NCI-H446 treated with DMSO at 0.1 percent for 48 hours (cell line): ENCODE results near the gene TNXB.

ENCODE experiments used
- DNase-seq: peaks from one replicate; lab custom pipeline; 2025; lab: John Stamatoyannopoulos, UW

TNXB gene, protein sequence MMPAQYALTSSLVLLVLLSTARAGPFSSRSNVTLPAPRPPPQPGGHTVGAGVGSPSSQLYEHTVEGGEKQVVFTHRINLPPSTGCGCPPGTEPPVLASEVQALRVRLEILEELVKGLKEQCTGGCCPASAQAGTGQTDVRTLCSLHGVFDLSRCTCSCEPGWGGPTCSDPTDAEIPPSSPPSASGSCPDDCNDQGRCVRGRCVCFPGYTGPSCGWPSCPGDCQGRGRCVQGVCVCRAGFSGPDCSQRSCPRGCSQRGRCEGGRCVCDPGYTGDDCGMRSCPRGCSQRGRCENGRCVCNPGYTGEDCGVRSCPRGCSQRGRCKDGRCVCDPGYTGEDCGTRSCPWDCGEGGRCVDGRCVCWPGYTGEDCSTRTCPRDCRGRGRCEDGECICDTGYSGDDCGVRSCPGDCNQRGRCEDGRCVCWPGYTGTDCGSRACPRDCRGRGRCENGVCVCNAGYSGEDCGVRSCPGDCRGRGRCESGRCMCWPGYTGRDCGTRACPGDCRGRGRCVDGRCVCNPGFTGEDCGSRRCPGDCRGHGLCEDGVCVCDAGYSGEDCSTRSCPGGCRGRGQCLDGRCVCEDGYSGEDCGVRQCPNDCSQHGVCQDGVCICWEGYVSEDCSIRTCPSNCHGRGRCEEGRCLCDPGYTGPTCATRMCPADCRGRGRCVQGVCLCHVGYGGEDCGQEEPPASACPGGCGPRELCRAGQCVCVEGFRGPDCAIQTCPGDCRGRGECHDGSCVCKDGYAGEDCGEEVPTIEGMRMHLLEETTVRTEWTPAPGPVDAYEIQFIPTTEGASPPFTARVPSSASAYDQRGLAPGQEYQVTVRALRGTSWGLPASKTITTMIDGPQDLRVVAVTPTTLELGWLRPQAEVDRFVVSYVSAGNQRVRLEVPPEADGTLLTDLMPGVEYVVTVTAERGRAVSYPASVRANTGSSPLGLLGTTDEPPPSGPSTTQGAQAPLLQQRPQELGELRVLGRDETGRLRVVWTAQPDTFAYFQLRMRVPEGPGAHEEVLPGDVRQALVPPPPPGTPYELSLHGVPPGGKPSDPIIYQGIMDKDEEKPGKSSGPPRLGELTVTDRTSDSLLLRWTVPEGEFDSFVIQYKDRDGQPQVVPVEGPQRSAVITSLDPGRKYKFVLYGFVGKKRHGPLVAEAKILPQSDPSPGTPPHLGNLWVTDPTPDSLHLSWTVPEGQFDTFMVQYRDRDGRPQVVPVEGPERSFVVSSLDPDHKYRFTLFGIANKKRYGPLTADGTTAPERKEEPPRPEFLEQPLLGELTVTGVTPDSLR (N-terminal part only)

DNA sequence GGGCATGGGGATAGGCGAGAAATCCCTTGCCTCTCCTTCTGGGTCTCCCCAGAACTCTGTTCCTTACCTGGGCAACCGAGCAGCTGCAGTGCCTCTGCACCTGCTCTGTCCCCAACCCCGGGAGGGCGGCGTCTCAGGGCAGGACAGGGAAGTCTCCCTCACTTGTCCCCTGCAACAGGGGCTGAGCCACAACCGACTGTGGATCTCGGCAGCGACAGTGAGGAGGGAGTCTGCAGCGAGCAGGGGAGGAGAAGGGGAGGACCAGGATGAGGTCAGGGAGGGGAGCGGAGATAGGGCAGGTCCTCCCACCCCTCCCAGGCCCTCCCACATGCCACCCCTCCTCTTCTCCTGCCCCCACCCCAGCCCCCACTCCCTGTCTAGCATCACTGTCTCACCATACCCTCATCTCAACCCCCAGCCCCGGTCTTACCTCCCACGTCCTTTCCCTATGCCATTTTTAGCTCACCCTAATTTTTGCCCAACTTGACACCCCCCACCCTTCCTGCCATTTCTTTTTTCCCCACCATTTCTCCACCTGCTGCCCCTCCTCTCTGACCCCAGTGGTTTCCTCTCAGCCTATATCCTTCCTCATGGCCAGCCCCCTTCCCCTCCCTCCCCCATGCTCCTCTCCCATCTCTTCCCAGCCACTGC is at the start of gene TNXB:
Gene TNXB (minus strand): TSS at position 225 of the 651 bp plus-strand sequence. CDS start 11,140 bp downstream, outside the sequence.
- DNase-seq: no peak

DNA sequence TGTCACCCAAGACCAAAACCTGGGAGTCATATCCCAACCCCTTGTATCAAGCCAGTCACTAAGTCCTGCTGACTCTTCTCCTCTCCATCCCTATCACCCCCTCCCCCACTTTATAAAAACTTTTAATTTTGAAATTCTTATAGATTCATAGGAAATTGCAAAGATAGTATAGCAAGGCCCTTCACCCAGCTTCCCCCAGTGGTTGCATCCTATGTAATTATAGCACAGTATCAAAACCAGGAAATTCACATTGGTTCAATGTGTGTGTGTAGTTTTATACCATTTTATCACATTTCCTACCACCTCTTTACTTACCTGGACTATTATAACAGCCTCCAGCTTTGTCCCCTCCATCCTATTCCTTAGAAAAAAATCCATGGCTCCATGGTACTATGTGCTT is 48.9 kb upstream of the TNXB start:
- no peak for DNase-seq

DNA sequence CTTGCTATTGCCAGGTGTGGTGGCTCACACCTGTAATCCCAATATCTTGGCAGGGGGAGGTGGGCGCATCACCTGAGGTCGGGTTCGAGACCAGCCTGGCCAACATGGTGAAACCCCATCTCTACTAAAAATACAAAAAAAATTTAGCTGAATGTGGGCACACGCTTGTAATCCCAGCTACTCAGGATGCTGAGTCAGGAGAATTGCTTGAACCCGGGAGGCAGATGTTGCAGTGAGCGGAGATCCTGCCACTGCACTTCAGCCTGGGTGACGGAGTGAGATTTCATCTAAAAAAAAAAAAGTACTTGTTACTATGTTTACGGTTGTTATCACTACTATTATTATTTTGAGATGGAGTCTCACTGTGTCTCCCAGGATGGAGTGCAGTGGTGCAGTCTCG is 47.8 kb upstream of the TNXB start:
- DNase-seq: no peak

DNA sequence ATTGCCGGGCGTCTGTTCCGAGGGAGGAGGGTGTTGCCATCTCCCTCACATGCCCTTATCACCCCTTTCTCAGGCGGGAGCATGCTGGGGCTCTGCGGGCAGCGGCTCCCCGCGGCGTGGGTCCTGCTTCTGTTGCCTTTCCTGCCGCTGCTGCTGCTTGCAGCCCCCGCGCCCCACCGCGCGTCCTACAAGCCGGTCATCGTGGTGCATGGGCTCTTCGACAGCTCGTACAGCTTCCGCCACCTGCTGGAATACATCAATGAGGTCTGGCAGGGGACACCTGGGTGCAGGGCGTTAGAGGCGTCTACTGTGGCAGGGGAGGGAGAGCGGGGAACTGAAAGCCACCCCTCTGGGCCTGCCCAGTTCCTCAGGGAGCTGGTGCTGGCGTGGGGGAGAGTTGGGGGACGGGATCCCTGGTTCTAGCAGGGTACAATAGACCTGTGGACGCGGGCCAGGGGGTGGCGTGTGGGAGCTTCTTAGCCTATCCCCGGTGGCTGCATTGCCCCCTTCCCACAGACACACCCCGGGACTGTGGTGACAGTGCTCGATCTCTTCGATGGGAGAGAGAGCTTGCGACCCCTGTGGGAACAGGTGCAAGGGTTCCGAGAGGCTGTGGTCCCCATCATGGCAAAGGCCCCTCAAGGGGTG is 45.5 kb upstream of the TNXB start:
- DNase-seq: peak; percentile 13

DNA sequence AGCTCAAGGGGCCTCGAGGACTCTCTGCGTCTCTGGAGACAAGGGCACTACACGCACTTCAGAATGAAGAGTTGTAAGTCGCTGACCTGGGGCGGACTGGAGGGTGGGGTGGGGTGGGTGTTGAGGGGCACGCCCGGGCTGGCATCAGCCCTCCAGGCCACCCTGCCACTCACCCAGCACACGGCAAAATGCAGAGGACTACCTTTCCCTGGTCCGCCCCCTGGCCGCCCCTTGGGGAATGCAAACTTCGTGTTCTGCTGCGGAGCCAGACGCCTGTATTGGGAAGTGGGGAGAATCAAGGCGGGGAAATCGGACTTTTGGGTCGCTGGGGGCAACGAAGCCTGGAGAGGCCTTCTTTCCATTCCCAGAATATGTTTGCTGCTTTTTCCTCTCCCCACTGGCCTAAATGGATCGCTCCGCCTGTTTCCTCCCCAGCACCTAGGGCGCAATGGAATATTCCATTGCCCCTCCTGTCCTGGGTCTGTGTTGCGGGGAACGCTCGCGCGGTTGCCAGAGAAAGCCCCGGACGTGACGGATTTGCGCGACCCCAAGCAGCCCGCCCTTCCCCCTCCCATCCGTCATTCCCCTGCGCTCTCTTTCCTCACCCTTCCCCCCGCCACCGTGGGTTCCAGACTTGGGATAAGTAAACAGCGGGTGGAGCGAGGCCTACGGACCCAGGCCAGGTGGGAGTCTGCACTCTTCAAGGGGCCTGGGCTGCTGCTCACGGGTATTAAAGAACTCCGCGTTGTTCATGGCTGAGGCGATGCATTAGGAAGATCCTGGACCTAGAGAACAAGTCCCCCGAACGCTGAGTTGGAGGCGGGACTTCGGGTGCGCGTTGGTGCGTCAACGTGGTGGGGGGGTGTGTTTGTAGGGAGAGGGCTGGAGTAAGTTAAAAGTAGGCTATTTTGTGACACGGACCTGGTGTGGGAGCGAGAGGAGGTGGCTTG is 44.7 kb upstream of the TNXB start, which contains the start of gene PPT2:
Gene PPT2 (plus strand): TSS at position 578 of the 950 bp plus-strand sequence. CDS start 454 bp downstream, outside the sequence.
- peak; percentile 84 for DNase-seq

DNA sequence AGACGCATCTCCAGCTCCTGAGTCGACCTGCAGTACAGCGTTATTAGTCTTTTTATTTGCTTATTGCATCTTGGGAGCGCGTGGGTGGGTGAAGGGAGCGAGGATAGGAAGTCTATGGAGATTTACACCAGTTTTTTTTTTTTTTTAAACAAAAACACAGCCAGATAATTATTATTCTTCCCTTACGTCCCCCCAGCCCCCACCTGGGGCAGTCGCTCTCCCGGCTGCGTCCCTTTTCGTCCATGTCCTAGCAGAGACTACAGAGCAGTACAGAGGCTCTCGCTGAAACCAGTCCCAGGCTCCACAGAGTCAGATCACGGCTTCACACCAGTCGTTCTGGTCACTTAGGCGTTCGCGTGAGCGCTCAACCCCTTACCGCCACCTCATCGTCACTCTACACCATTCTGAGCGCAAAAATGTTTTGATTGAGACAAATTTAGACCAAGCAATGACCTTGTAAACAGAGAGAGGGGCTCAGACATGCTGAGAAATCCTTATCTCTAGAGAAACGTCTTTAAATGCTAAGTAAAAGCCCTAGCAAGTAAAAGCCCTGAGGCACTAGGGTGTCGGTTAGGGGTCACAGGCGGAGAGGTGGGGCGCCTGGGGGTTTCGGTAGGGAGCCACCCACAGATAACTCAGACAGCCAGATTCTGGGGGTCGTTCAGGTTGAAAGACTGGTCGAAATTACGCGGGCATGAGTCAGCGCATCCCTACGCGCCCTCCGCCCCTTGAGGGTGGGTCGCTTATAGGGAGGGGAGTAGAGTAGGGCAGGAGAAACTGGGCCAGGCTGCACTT is 43.8 kb upstream of the TNXB start:
- DNase-seq: no peak

DNA sequence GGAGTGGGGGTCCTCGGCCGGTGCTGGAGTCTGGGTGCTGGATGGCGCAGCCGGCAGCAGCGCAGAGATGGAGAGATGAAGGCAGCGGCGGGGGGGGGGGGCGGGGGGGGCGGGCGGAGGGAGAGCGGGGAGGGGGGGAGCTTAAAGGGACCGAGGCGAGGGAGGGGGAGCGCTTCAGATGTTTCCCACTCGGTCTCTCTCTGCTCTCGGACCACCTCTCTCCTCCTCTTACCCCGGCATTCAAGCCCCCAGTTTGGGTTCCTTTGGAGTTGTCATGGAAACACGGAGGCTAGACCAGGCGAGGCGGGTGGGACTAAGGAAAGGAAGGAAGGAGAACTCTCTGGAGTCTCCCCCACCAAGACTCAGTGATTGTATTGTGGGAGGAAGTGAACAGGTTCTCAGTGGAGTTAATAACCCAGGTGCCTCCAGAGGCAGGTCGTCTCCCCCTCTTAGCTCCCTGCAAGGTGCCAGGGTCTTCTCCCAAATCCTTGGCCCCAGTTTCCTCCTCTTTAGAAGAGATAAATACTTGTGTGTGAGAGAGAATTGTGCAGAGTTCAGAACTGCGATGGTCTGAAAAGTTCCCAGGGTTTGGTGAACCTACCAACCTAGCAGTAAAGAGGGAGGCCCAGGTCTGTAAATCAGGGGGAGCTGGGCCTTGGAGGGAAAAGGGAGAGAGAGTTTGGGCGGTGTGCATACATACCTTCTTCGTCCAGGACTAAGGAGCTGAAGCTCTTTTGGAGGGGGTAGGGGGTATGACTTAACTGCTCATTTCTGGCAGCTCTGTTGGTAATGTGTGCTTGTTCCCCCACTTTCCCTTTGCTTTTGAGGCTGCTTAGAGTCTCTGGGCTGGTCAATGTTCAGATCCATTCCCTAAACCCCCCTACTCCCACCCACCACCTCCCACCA is 43.0 kb upstream of the TNXB start, which contains the start of gene PRRT1:
Gene PRRT1 (minus strand): TSS at position 77 of the 906 bp plus-strand sequence. CDS start 112 bp downstream, outside the sequence.
- DNase-seq: no peak

DNA sequence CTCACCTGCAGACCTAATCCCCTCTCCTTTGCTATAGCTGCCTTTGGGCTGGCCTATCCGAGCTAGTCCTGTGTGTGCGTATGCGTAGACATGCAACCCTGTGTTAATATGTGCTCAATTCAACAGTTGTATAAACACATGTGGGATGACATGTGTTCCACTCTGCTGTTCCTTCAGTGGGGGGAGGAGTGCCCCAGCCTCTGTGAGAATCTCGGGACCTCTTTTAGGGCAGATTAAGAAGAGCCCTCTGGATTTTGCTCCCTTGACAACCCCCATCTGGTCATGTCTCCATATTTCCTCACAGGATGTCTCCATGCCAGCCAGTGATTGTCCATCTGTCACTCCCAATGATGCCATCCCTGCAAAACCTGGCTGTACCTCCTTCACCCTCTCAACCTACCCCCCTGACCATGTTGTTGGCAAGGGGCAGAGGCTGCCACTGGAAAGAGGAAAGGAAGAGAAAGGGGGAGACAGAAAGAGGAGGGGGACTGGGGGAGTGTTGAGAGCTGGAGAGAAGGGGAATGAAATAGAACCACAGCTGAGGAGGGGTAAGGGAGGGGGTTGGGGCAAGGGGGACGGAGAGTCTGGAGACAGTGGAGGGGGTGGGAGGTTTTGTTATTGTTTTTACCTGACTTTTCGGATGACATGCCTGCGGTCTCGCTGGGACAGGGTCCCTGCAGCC is 42.2 kb upstream of the TNXB start:
- DNase-seq: peak; percentile 49

DNA sequence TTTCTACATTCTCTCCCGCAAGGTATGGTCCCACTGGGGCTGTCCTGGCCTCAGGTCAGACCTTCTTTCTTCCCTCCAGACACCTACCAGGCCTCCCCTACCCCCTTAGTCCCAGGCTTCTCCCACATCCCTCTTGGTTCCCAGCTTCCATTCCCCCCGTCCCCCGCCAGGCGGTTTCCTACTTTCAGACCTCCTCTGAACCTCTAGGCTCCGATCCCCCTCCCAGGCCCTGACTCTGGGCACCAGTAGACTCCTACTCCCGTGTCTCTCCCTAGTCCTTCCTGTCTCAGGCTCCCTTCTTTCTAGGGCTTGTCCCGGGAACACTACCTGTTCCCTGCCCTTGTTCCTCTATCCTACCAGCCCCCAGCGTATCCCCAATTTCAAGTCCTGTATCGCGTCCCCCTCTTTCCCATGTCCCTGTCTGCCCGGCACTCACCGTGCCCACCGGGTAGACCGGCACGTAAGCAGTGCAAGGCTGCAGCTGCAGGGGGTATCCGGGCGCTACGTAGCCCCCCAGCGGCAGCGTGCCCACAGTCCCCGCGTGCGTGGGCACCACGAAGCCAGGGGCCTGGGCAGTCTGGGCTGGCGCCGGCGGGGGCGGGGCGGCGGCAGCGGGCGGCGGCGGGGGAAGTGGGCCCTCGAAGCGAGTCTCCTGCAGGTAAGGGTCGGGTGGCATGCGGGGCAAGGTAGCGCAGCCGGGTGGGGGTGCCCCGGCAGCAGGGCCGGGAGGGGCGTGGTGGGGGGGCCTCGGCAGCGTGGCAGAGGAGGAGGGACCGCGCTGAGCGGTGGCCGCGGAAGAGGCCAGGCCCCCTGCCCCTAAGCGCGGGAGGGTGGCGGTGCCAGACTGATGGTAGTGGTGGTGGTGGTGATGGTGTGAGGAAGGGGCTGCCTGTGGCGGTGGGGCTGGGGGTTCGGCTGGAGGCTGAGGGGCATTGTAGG is 41.1 kb upstream of the TNXB start:
- DNase-seq: no peak

DNA sequence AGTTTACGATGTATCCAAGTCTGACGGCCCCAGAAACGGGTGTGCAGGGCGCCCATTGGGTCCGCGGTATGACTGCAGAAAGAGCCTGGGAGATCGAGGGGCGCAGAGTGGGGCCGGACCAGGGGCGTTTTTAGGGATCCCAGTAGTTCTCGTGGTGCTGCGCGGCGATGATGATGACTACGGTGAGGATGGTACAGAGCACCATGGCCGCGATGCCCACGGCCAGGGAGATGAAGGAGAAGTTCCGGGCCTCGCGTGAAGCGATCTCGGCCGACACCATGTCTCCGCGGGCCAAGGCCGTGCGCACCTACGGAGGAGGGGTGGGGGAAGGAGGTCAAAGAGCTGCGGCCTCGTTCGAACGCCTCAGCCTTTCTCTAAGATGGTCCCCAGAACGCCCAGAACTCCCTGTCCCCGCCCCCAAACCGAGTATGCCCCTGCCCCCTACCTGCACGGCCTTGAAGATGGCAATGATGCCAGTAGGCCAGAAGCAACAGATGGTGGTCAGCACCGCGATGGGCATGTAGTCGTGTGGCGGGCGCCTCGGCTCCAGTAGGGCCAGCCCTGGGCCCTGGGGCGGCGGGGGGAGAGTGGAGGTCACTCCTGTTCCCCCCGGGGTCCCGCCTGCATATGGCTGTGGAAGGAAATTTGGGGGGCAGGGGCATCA is 40.1 kb upstream of the TNXB start:
- DNase-seq: no peak

DNA sequence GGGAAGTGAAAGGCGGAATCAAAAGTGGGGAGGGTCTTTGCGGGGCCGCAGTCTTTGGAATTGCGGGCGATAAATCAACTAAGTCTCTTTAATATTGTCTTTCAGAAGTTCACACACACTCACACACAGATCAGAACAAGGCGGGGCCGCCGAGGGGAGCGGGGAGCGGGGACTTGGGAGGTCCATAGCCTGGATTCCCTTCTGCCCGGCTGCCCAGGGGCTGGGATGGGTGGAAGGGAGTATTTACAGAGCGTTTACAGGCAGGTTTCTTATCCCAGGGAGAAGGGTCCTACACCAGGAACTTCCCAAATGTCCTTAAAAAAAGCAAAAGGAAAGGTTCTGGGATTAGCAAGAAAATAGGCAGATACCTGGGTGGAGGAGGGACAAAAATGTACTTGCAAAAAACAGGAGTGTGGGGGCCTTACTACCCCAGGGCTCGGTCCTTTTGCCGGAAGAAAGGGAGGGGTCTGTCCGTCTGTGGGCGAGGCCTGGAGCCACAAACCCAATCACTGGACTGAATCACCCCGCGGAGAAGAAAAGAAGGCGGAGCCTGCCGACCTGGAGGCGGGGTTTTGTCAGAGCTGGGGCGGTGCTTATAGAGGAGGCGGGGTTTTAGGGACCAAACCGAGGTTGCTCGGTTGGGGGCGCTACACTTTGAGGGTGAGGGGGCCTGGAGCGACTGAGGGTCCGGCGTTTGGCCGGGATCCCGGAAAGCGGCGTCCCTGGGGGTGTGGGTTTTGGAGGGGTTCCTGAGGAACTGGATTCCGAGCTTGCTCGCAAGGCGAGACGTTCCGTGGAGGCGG is 39.4 kb upstream of the TNXB start:
- no peak for DNase-seq

DNA sequence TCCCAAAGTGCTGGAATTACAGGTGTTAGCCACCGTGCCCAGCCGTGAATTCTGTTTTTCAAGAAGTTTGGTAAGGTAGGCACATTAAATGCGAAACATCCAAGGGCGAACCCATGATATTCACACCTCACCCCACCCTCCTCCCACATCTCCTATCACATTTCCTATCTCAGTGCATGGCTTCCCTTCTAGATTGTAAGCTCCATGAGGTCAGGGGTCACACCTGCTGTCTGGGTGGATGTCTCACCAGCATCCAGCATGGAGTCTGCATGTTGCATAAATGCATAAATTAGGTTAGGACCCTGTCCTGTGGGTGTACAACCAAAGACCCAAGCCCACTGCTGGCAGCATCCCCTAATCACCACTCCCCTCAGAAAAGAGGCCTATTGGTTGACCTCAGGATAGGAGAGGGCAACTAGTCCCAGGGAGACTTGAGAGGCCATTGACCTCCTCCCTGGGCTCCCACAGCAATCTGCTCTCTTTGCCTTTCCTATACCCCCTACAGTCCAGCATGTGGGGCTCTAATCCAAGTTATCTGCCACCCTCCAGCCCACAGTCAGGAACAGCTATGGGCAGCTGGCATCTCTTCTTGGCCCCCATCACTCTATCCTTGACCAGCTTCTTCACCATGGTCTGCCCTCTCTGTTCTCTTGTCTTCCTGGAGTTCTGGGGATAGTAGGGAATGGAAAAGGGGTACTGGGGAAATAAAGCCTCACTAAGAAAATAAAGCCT is 38.4 kb upstream of the TNXB start:
- no peak for DNase-seq

DNA sequence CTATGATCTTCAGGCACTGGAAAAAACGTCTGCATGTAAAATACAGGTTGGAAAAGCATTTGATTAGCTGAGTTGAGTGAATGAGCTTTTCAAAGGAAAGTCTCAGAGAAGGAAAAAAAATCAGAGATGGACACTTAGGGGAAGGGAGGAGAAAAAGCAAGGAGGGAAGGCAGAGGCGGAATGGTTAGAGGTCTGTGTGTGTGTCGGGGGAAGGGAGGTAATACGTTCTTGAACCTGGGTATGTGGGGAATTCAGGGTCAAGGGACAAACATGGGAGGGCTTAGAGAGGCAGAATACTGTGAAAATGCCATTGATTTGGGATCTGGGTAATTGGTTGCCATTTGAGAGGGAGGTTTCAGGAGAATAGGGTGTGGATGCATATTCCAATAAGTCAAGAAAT is 37.5 kb upstream of the TNXB start:
- DNase-seq: no peak

DNA sequence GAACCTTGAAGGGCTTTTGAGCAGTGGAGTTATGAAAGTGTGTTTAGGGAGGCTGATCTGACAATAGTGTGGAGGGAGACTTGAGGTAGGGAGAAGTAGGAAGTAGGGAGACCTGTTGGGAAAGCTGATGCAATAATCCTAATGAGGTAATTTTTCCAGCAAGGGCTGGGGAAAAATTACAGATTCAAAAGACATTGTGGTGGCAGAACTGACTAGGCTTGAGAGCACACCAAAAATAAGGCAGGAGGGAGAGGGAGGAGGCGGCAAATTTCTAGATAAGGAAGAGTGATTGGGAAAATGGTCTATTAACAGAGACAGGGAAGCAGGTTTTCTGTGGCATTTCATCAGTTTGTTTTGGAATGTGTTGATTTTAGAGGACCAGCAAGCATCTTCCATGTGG is 37.1 kb upstream of the TNXB start:
- DNase-seq: no peak
